Keratinocyte (primary cell): ENCODE data around the gene FGGY. TPM values are rescaled to one million over a fixed set of nuclear protein-coding genes. Genes with fewer than 3 reads are reported as not detected.

ENCODE experiments used
- DNase-seq: peaks from one replicate; pipeline ENCODE4 v3.0.0-alpha.2; 2011; ENCODE audit warnings: low read depth, missing footprints, low spot score
- FAIRE-seq: peaks from 2 replicates; lab custom pipeline; 2011; peaks lifted over from hg19 to GRCh38; lab: Jason Lieb, UNC
- H2AFZ ChIP-seq: 2 replicates; pipeline ENCODE4 v1.6.0; 2012; ENCODE audit warnings: low read length, control low read depth, inconsistent platforms; ENCODE audit not compliant: control insufficient read depth
- H3K27ac ChIP-seq: 2 replicates; pipeline ENCODE4 v1.5.1; 2011; ENCODE audit warnings: low read length; ENCODE audit not compliant: control insufficient read depth, insufficient read depth
- H3K27me3 ChIP-seq: 3 replicates; pipeline ENCODE4 v1.6.0; 2011; ENCODE audit warnings: low read length; ENCODE audit not compliant: control insufficient read depth, insufficient read depth; ENCODE audit errors: extremely low read depth
- H3K36me3 ChIP-seq, 2 experiments: 2 replicates in 1 of 2; 3 replicates in 1 of 2; pipeline ENCODE4 v1.5.1; 2011; ENCODE audit warnings: low read length in 2 of 2, mild to moderate bottlenecking in 1 of 2; ENCODE audit not compliant: control insufficient read depth in 2 of 2, insufficient read depth in 2 of 2; ENCODE audit errors: extremely low read depth in 1 of 2
- H3K4me1 ChIP-seq: 3 replicates; pipeline ENCODE4 v1.5.1; 2011; ENCODE audit warnings: low read length; ENCODE audit not compliant: control insufficient read depth, insufficient read depth; ENCODE audit errors: extremely low read depth
- H3K4me2 ChIP-seq: 3 replicates; pipeline ENCODE4 v1.6.0; 2011; ENCODE audit warnings: low read depth, low read length; ENCODE audit not compliant: control insufficient read depth, insufficient read depth; ENCODE audit errors: extremely low read depth
- H3K4me3 ChIP-seq, 3 experiments: fragments of 200-600 bp in 1 of 3; sonication (generic) in 1 of 3; 2 replicates in 2 of 3; 3 replicates in 1 of 3; pipeline ENCODE4 v1.5.1; 2011 to 2016; ENCODE audit warnings: low read length in 3 of 3, mild to moderate bottlenecking in 3 of 3, control low read depth in 2 of 3, inconsistent platforms in 1 of 3, low read depth in 1 of 3, mixed read lengths in 1 of 3, mixed run types in 1 of 3, moderate library complexity in 1 of 3; ENCODE audit not compliant: control insufficient read depth in 2 of 3, insufficient read depth in 2 of 3; ENCODE audit errors: extremely low read depth in 1 of 3
- H3K79me2 ChIP-seq: 2 replicates; pipeline ENCODE4 v1.6.0; 2012; ENCODE audit warnings: low read length; ENCODE audit not compliant: control insufficient read depth, insufficient read depth
- H3K9ac ChIP-seq: 3 replicates; pipeline ENCODE4 v1.6.0; 2011; ENCODE audit warnings: low read length; ENCODE audit not compliant: control insufficient read depth, insufficient read depth; ENCODE audit errors: extremely low read depth
- H3K9me1 ChIP-seq: 3 replicates; pipeline ENCODE4 v1.6.0; 2011; ENCODE audit warnings: low read length; ENCODE audit not compliant: control insufficient read depth, insufficient read depth; ENCODE audit errors: extremely low read depth
- H3K9me3 ChIP-seq: 2 replicates; pipeline ENCODE4 v1.5.1; 2012; ENCODE audit warnings: low read depth, low read length; ENCODE audit not compliant: control insufficient read depth
- H4K20me1 ChIP-seq: 3 replicates; pipeline ENCODE4 v1.6.0; 2011; ENCODE audit warnings: low read length; ENCODE audit not compliant: control insufficient read depth, insufficient read depth; ENCODE audit errors: extremely low read depth
- EZH2 ChIP-seq: IDR thresholded peaks from one replicate; pipeline ENCODE4 v1.6.1; 2012; ENCODE audit warnings: inconsistent platforms, mild to moderate bottlenecking, low read length, moderate library complexity
- dilution Hi-C: fragments of 300-500 bp; cut with MboI; formaldehyde crosslinking; loops from one replicate; pipeline ENCODE4 v1.7.0; 2020; ENCODE audit warnings: low sequenced_read_pairs; ENCODE audit not compliant: extremely low pct_ligation_motif_present
- polyA plus RNA-seq, 5 experiments: library from polyadenylated mRNA; depleted of rRNA in 3 of 5; stranded (reverse) in 3 of 5; stranded (forward) in 1 of 5; unstranded in 1 of 5; fragments of >200 nt; gene quantifications; 1 replicate in 1 of 5; 2 replicates in 3 of 5; 3 replicates in 1 of 5; pipeline versions ENCODE4 v1.2.1 to v1.2.3, GENCODE V29; 2011 to 2012; ENCODE audit warnings: missing spikeins in 2 of 5, low read depth in 1 of 5, low replicate concordance in 1 of 5
- TF ChIP-seq, protein P1 (sequence below), 3 experiments: IDR thresholded peaks in 1 of 3; conservative IDR thresholded peaks in 1 of 3; optimal IDR thresholded peaks in 1 of 3; 2 replicates in 2 of 3; 3 replicates in 1 of 3; pipeline versions ENCODE3 to v1.5.1; 2011; ENCODE audit warnings: low read length in 3 of 3, mild to moderate bottlenecking in 3 of 3, moderate library complexity in 2 of 3, control low read depth in 1 of 3, inconsistent platforms in 1 of 3; ENCODE audit not compliant: insufficient read depth in 2 of 3; ENCODE audit errors: extremely low read depth in 1 of 3

The FGGY gene
- polyA plus RNA-seq, 1 donor (not counting 4 experiments of a cell fraction or from before 2014, with no cell fraction given), result 16.6 TPM

DNA sequence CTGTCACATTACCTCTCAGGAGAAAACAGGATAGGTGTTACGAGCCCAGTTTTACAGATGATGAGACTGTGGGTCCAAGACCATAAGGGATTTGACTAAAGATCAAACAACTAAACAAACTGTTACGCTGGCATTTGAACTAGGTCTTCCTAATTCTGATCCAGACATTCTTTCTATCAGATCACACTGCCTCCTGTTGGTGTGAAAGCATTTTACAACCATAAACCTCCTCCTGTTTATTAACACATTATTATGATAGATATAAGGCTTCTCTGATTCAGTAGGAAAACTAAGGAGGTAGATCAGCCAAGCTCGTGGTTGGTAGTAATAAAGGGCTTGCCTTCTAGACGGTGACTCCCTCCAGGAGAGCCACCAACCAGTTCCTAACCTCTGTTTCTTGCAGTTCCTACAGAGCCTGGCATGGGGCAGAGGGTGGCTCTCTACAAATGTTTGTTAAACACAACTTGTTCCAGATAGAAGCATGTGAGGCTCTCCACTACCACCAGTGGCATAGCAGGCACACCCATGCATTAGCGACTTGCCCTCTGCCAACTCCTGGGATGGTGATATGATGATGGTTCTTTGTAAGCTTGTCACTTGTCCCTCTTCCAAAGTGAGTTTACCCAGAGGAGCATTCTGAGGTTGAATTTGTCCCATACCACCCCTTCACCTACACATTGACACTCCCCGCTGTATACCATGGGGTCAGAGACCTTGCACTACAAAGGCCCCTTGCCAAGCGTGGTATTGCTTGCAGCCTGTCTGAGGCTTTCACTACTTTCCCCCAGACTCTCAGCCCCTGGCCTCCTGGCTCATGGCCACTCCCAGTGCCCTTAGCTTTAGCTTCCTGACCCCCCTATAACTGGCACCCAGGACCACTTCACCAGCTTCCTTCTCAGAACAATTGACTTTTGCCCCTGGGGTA, 421.4 kb downstream of the FGGY start:
- no peaks in the 10 kb centered on the region for H3K9me3 ChIP-seq
- FAIRE-seq (no peak), DNase-seq (no peak)
- H3K79me2 ChIP-seq, result no peaks in the 10 kb centered on the region
- TF ChIP-seq, protein P1, sequence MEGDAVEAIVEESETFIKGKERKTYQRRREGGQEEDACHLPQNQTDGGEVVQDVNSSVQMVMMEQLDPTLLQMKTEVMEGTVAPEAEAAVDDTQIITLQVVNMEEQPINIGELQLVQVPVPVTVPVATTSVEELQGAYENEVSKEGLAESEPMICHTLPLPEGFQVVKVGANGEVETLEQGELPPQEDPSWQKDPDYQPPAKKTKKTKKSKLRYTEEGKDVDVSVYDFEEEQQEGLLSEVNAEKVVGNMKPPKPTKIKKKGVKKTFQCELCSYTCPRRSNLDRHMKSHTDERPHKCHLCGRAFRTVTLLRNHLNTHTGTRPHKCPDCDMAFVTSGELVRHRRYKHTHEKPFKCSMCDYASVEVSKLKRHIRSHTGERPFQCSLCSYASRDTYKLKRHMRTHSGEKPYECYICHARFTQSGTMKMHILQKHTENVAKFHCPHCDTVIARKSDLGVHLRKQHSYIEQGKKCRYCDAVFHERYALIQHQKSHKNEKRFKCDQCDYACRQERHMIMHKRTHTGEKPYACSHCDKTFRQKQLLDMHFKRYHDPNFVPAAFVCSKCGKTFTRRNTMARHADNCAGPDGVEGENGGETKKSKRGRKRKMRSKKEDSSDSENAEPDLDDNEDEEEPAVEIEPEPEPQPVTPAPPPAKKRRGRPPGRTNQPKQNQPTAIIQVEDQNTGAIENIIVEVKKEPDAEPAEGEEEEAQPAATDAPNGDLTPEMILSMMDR (optimal IDR thresholded peaks at IDR 0.05 in 1 of 3, IDR thresholded peaks at IDR 0.05 in 1 of 3, conservative IDR thresholded peaks at IDR 0.05 in 1 of 3; ENCODE audit: extremely low read depth in 1 of 3, insufficient read depth in 2 of 3, low read length in 3 of 3), result peak in 1 of 3 experiments; percentile 37
- TF ChIP-seq EZH2, result no peak
- no peak overlapping the region for H3K4me2 ChIP-seq
- H3K4me1 ChIP-seq, result no peaks in the 10 kb centered on the region
- H3K36me3 ChIP-seq, result peaks cover 0 to 1% of the 10 kb centered on the region in 2 experiments
- H3K27ac ChIP-seq, result no peak overlapping the region
- dilution Hi-C loops, result no loop called here
- H4K20me1 ChIP-seq, result no peaks in the 10 kb centered on the region
- no peaks in the 10 kb centered on the region for H3K27me3 ChIP-seq
- H3K4me3 ChIP-seq, result no peak overlapping the region
- H3K9ac ChIP-seq, result no peak overlapping the region
- no peak overlapping the region for H2AFZ ChIP-seq
- H3K9me1 ChIP-seq, result no peaks in the 10 kb centered on the region

DNA sequence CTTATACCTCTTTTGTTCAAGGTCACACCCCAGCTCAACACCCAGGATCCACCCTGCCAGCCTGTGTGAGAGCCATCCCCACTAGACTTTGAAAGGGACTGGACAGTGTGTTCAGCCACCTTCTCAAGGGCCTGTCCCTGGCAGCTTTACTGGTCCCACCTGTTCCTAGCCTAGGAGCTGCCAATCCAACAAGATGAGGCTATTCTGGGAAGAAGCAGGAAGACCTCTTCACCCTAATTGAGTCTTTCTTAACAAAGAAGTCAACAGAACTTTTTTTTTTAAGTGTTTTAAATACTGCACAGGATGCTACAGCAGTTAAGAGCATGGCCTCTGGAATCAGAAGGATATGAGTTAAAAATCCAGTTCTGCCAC, 422.1 kb downstream of the FGGY start:
- no peak for TF ChIP-seq EZH2
- H4K20me1 ChIP-seq, result no peaks in the 10 kb centered on the region
- no peak overlapping the region for H3K27ac ChIP-seq
- H3K9ac ChIP-seq, result no peak overlapping the region
- dilution Hi-C loops, result no loop called here
- H3K9me1 ChIP-seq, result no peaks in the 10 kb centered on the region
- H3K79me2 ChIP-seq, result no peaks in the 10 kb centered on the region
- H3K4me2 ChIP-seq, result no peak overlapping the region
- H3K27me3 ChIP-seq, result no peaks in the 10 kb centered on the region
- H2AFZ ChIP-seq, result no peak overlapping the region
- FAIRE-seq (no peak), DNase-seq (no peak)
- no peaks in the 10 kb centered on the region for H3K4me1 ChIP-seq
- no peak overlapping the region for H3K4me3 ChIP-seq
- peaks cover 0 to 1% of the 10 kb centered on the region in 2 experiments for H3K36me3 ChIP-seq
- H3K9me3 ChIP-seq, result no peaks in the 10 kb centered on the region
